Lung (tissue), 12 donors: ENCODE data around the gene OLIG2. TPM values are rescaled to one million over a fixed set of nuclear protein-coding genes. Genes with fewer than 3 reads are reported as not detected.

Source experiments
- ATAC-seq: fragments of 200-7000 bp; cut with Tn5 transposase; one replicate; pipeline ENCODE4 v1.9.1; 2020; ENCODE audit warnings: moderate number of reproducible peaks; ENCODE audit not compliant: insufficient read depth, low FRiP score
- DNase-seq, 3 donors: peaks; one replicate each; pipeline ENCODE4 v3.0.0-alpha.2; 2013 to 2017
- H3K27ac ChIP-seq, 2 donors: one replicate each; pipeline ENCODE4 v1.5.1; 2013; ENCODE audit warnings: mild to moderate bottlenecking in 2 of 2, moderate library complexity in 2 of 2, control low read depth in 1 of 2, inconsistent platforms in 1 of 2, low read depth in 1 of 2, low read length in 1 of 2
- H3K27me3 ChIP-seq, 3 donors: one replicate each; pipeline ENCODE4 v1.5.1; 2013; ENCODE audit warnings: low read length in 2 of 3; ENCODE audit not compliant: control insufficient read depth in 3 of 3, insufficient read depth in 3 of 3
- H3K36me3 ChIP-seq, 4 donors: one replicate each; pipeline ENCODE4 v1.5.1; 2013; ENCODE audit warnings: low read length in 4 of 4, mild to moderate bottlenecking in 1 of 4, moderate library complexity in 1 of 4; ENCODE audit not compliant: control insufficient read depth in 4 of 4, insufficient read depth in 4 of 4
- H3K4me1 ChIP-seq, 5 donors: one replicate each; pipeline ENCODE4 v1.5.1; 2013; ENCODE audit warnings: low read length in 5 of 5, mild to moderate bottlenecking in 2 of 5, moderate library complexity in 1 of 5; ENCODE audit not compliant: control insufficient read depth in 5 of 5, insufficient read depth in 5 of 5
- H3K4me3 ChIP-seq: one replicate; pipeline ENCODE4 v1.5.1; 2013; ENCODE audit warnings: mild to moderate bottlenecking, control low read depth, moderate library complexity
- H3K9ac ChIP-seq, 2 donors: one replicate each; pipeline ENCODE4 v1.5.1; 2013; ENCODE audit warnings: low read length in 2 of 2, control low read depth in 1 of 2; ENCODE audit not compliant: insufficient read depth in 1 of 2
- H3K9me3 ChIP-seq, 4 donors: one replicate each; pipeline ENCODE4 v1.5.1; 2013; ENCODE audit warnings: low read length in 3 of 4, mild to moderate bottlenecking in 1 of 4, moderate library complexity in 1 of 4; ENCODE audit not compliant: control insufficient read depth in 4 of 4, insufficient read depth in 3 of 4
- CTCF ChIP-seq: IDR thresholded peaks from 2 replicates; pipeline ENCODE4 v1.5.1; 2012; ENCODE audit warnings: mild to moderate bottlenecking; ENCODE audit errors: control extremely low read depth, extremely low read depth
- WGBS, 2 donors: extraction: QIAGEN DNeasy Blood & Tissue Kit; methylation state at CpG; one replicate each; pipeline ENCODE4 v1.1.7; 2013; 5-methylcytosine and 5-hydroxymethylcytosine counted together
- polyA plus RNA-seq, 2 donors: library from polyadenylated mRNA; stranded (reverse); fragments of 200-250 nt; gene quantifications; one replicate each; pipeline ENCODE4 v1.2.1, GENCODE V29; 2013
- total RNA-seq, 2 donors: library from RNA; depleted of rRNA in 1 of 2; stranded (reverse); fragments of >200 nt in 1 of 2; gene quantifications; one replicate each; pipeline ENCODE4 v1.2.1, GENCODE V29; 2014 to 2021
- donor health status: control.
- donor health status: control.
- donor health status: Bipolar disorder and iron deficiency.
- donor health status: healthy.
- donor health status: DM: yes; HTN: yes; CAD: no.

OLIG2 gene
- total and polyA plus RNA-seq, 4 donors, result 0.04 to 1.3 (median 0.63) TPM

GRCh38 chr21:33007747-33008146 is 18.0 kb upstream of the OLIG2 start:
- no peak for ATAC-seq
- TF ChIP-seq CTCF, result no peak
- 35 to 74% methylated on average over 3 of the region's 3 CpGs for WGBS, 2 donors

GRCh38 chr21:33008333-33009051 is 17.2 kb upstream of the OLIG2 start:
- H3K4me1 ChIP-seq, result no peaks in the 10 kb centered on the region
- no peak overlapping the region for H3K9ac ChIP-seq
- no peaks in the 10 kb centered on the region for H3K36me3 ChIP-seq
- H3K27me3 ChIP-seq, result peaks cover 0 to 43% (median 6%) of the 10 kb centered on the region in 3 donors
- no peak for DNase-seq
- no peak for ATAC-seq
- WGBS, 2 donors, result 56 to 72% methylated on average over 3 of the region's 3 CpGs
- H3K4me3 ChIP-seq, result no peak overlapping the region
- no peak overlapping the region for H3K27ac ChIP-seq
- H3K9me3 ChIP-seq, result peaks cover 0 to 8% (median 0%) of the 10 kb centered on the region in 4 donors
- TF ChIP-seq CTCF, result no peak

More at GRCh38 chr21:33007747-33008146, 18.0 kb upstream of the OLIG2 start:
- DNase-seq, result no peak
- no peaks in the 10 kb centered on the region for H3K4me1 ChIP-seq
- no peak overlapping the region for H3K9ac ChIP-seq
- H3K27ac ChIP-seq, result no peak overlapping the region
- no peaks in the 10 kb centered on the region for H3K36me3 ChIP-seq
- H3K4me3 ChIP-seq, result no peak overlapping the region
- H3K9me3 ChIP-seq, result peaks cover 0 to 7% (median 0%) of the 10 kb centered on the region in 4 donors
- H3K27me3 ChIP-seq, result peaks cover 0 to 42% (median 6%) of the 10 kb centered on the region in 3 donors

DNA sequence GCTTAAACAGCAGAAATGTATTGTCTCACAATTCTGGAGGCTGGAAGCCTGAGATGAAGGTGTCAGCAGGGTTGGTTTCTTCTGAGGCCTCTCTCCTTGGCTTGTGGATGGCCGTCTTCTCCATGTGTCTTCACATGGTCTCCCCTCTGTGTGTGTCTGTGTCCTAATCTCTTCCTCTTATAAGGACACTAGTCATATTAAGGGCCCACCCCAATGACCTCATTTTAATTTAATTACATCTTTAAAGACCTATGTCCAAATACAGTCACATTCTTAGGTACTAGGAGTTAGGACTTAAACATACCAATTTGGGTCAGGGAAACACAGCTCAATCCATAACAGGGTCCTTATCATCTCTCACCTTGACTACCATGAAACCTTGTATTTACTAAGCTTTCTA is 14.8 kb upstream of the OLIG2 start:
- WGBS, 2 donors, result 83 to 95% methylated on average over 1 of the region's 1 CpG
- Histone ChIP-seq H3K4me3 (no peak overlapping the region), H3K9me3 (peaks cover 0 to 13% (median 0%) of the 10 kb centered on the region in 4 donors), H3K27me3 (peaks cover 6 to 61% (median 16%) of the 10 kb centered on the region in 3 donors), H3K36me3 (no peaks in the 10 kb centered on the region), H3K9ac (no peak overlapping the region), H3K27ac (no peak overlapping the region), H3K4me1 (no peaks in the 10 kb centered on the region)
- TF ChIP-seq CTCF, result no peak
- no peak for ATAC-seq
- no peak for DNase-seq
